B cell (primary cell): ENCODE results near the gene TLR4.

Source experiments
- CTCF ChIP-seq: fragments of 200-600 bp; IDR thresholded peaks from one replicate; pipeline ENCODE4 v1.8.0; 2022; ENCODE audit warnings: antibody characterized with exemption, mild to moderate bottlenecking
- EZH2 ChIP-seq: IDR thresholded peaks from 2 replicates; pipeline ENCODE4 v1.6.1; 2012; ENCODE audit warnings: borderline replicate concordance, low read depth, mild to moderate bottlenecking, moderate library complexity, low read length; ENCODE audit not compliant: insufficient read depth, poor library complexity, severe bottlenecking

DNA sequence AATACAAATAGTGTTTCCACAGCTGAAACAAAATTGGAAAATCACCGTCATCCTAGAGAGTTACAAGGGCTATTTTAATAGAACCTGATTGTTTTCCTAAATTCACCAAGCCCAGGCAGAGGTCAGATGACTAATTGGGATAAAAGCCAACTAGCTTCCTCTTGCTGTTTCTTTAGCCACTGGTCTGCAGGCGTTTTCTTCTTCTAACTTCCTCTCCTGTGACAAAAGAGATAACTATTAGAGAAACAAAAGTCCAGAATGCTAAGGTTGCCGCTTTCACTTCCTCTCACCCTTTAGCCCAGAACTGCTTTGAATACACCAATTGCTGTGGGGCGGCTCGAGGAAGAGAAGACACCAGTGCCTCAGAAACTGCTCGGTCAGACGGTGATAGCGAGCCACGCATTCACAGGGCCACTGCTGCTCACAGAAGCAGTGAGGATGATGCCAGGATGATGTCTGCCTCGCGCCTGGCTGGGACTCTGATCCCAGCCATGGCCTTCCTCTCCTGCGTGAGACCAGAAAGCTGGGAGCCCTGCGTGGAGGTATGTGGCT, at the start of gene TLR4:
- no peak for TF ChIP-seq CTCF
- no peak for TF ChIP-seq EZH2
